DMS53 (cell line): ENCODE results near the gene PHF23.

Experiments used
- DNase-seq: peaks from one replicate; lab custom pipeline; 2025; lab: John Stamatoyannopoulos, UW

Gene PHF23

GRCh38 chr17:7219812-7220592 lies 19.3 kb downstream of the PHF23 start, which contains the start of the genes ACADVL and DLG4:
Gene ACADVL (plus strand): TSS chr17:7219938. CDS start chr17:7219985, 47 bp downstream.
Gene DLG4 (minus strand): TSS chr17:7219836.
- peak; percentile 94 for DNase-seq

GRCh38 chr17:7219229-7219811 lies 19.9 kb downstream of the PHF23 start:
- no peak for DNase-seq

GRCh38 chr17:7218758-7219157 lies 20.5 kb downstream of the PHF23 start:
- DNase-seq: no peak

- DNase-seq: no peak
Measured at GRCh38 chr17:7218166-7218565, 21.1 kb downstream of the PHF23 start.

- peak; percentile 74 for DNase-seq
Measured at GRCh38 chr17:7217113-7217987, 21.9 kb downstream of the PHF23 start.

- no peak for DNase-seq
Measured at GRCh38 chr17:7216242-7217112, 22.8 kb downstream of the PHF23 start.

GRCh38 chr17:7215652-7216180 lies 23.5 kb downstream of the PHF23 start:
- peak; percentile 49 for DNase-seq

- no peak for DNase-seq
Measured at GRCh38 chr17:7215136-7215638, 24.1 kb downstream of the PHF23 start.

GRCh38 chr17:7214300-7215135 lies 24.7 kb downstream of the PHF23 start:
- DNase-seq: peak; percentile 100

- DNase-seq: peak; percentile 98
Measured at GRCh38 chr17:7213895-7214299, 25.4 kb downstream of the PHF23 start.

- no peak for DNase-seq
Measured at GRCh38 chr17:7211491-7212273, 27.6 kb downstream of the PHF23 start.

GRCh38 chr17:7208754-7209460 lies 30.4 kb downstream of the PHF23 start:
- DNase-seq: no peak

- DNase-seq: no peak
Measured at GRCh38 chr17:7208027-7208571, 31.2 kb downstream of the PHF23 start.

- no peak for DNase-seq
Measured at GRCh38 chr17:7207120-7208001, 31.9 kb downstream of the PHF23 start.

GRCh38 chr17:7205561-7205960 lies 33.7 kb downstream of the PHF23 start:
- DNase-seq: no peak

GRCh38 chr17:7204828-7205461 lies 34.3 kb downstream of the PHF23 start:
- DNase-seq: peak; percentile 98

GRCh38 chr17:7204336-7204735 lies 34.9 kb downstream of the PHF23 start:
- DNase-seq: peak; percentile 47
